GM23248 (cell line): ENCODE measurements around the gene ENOX2.

Experiments used
- EZH2 ChIP-seq: fragments of 200-600 bp; sonication (generic); IDR thresholded peaks from 2 replicates; pipeline ENCODE4 v1.6.1; 2018; ENCODE audit warnings: antibody characterized with exemption, mild to moderate bottlenecking; ENCODE audit not compliant: insufficient read depth, poor library complexity, severe bottlenecking
- EZH2phosphoT487 ChIP-seq: fragments of 200-600 bp; sonication (generic); IDR thresholded peaks from 2 replicates; pipeline ENCODE4 v1.6.1; 2018; ENCODE audit warnings: antibody characterized with exemption, moderate library complexity, mild to moderate bottlenecking, low read depth; ENCODE audit not compliant: insufficient read depth

- TF ChIP-seq EZH2phosphoT487 (no peak), EZH2 (no peak)
Observed at GRCh38 chrX:130885508-130885907, 17.5 kb downstream of the ENOX2 start.
